GM19351 (cell line): ENCODE data around the gene RFTN1.
A peak's percentile ranks its signal among the peaks of the same experiment; 100 is the strongest.

Experiments
- ATAC-seq: cut with Tn5 transposase; IDR thresholded peaks from one replicate; pipeline ENCODE4 v1.9.1; 2021; ENCODE audit warnings: mild to moderate bottlenecking, moderate library complexity; ENCODE audit not compliant: unreplicated experiment

RFTN1 gene

GRCh38 chr3:16468336-16469098 lies 45.0 kb downstream of the RFTN1 start:
- ATAC-seq: no peak

- ATAC-seq: peak; percentile 12
Measured at GRCh38 chr3:16468002-16468335, 45.5 kb downstream of the RFTN1 start.

- ATAC-seq: peak; percentile 89
Measured at GRCh38 chr3:16467393-16467792, 46.1 kb downstream of the RFTN1 start.

- ATAC-seq: no peak
Measured at GRCh38 chr3:16466822-16467221, 46.7 kb downstream of the RFTN1 start.

- no peak for ATAC-seq
Measured at GRCh38 chr3:16464511-16465148, 48.9 kb downstream of the RFTN1 start.

GRCh38 chr3:16463914-16464313 lies 49.6 kb downstream of the RFTN1 start:
- no peak for ATAC-seq

GRCh38 chr3:16463119-16463518 lies 50.4 kb downstream of the RFTN1 start:
- no peak for ATAC-seq

GRCh38 chr3:16462679-16463078 lies 50.8 kb downstream of the RFTN1 start:
- ATAC-seq: no peak

GRCh38 chr3:16461463-16462245 lies 51.8 kb downstream of the RFTN1 start:
- ATAC-seq: no peak

- ATAC-seq: no peak
Measured at GRCh38 chr3:16460886-16461285, 52.6 kb downstream of the RFTN1 start.

GRCh38 chr3:16460273-16460672 lies 53.2 kb downstream of the RFTN1 start:
- ATAC-seq: no peak

- no peak for ATAC-seq
Measured at GRCh38 chr3:16456784-16457415, 56.6 kb downstream of the RFTN1 start.

- no peak for ATAC-seq
Measured at GRCh38 chr3:16455966-16456365, 57.5 kb downstream of the RFTN1 start.

- no peak for ATAC-seq
Measured at GRCh38 chr3:16455001-16455400, 58.5 kb downstream of the RFTN1 start.

GRCh38 chr3:16452261-16452660 lies 61.2 kb downstream of the RFTN1 start:
- ATAC-seq: no peak

GRCh38 chr3:16449369-16449768 lies 64.1 kb downstream of the RFTN1 start:
- ATAC-seq: no peak

GRCh38 chr3:16448639-16449070 lies 64.8 kb downstream of the RFTN1 start:
- ATAC-seq: peak; percentile 47

GRCh38 chr3:16447135-16447534 lies 66.4 kb downstream of the RFTN1 start:
- no peak for ATAC-seq

- no peak for ATAC-seq
Measured at GRCh38 chr3:16444344-16444743, 69.2 kb downstream of the RFTN1 start.

GRCh38 chr3:16442730-16443129 lies 70.8 kb downstream of the RFTN1 start:
- no peak for ATAC-seq

- ATAC-seq: no peak
Measured at GRCh38 chr3:16441371-16441875, 72.1 kb downstream of the RFTN1 start.
